Measurements from ENCODE around the gene USH1C.

Gene USH1C

GRCh38 chr11:17548444-17548843 is 4.2 kb upstream of the USH1C start:
- no peak for DNase-seq

GRCh38 chr11:17547932-17548331 is 3.7 kb upstream of the USH1C start:
- no peak for DNase-seq

GRCh38 chr11:17547051-17547577 is 2.9 kb upstream of the USH1C start, which contains the start of gene OTOG:
Gene OTOG (plus strand): TSS chr11:17547259. CDS start chr11:17547373, 114 bp downstream.
- DNase-seq = peak; percentile 54

- DNase-seq = no peak
Observed at GRCh38 chr11:17546240-17546639, 2.0 kb upstream of the USH1C start.

GRCh38 chr11:17543574-17544180 is 539 bp downstream of the USH1C start:
- peak; percentile 53 for DNase-seq

GRCh38 chr11:17543041-17543440 is 1.2 kb downstream of the USH1C start:
- DNase-seq = no peak

- no peak for DNase-seq
Observed at GRCh38 chr11:17542249-17542648, 2.0 kb downstream of the USH1C start.

- DNase-seq = no peak
Observed at GRCh38 chr11:17541330-17541885, 2.8 kb downstream of the USH1C start.

GRCh38 chr11:17540807-17541206 is 3.4 kb downstream of the USH1C start:
- no peak for DNase-seq

GRCh38 chr11:17538731-17539130 is 5.5 kb downstream of the USH1C start:
- no peak for DNase-seq

- DNase-seq = no peak
Observed at GRCh38 chr11:17538054-17538453, 6.2 kb downstream of the USH1C start.

- no peak for DNase-seq
Observed at GRCh38 chr11:17537261-17537660, 7.0 kb downstream of the USH1C start.

GRCh38 chr11:17535488-17535887 is 8.7 kb downstream of the USH1C start:
- no peak for DNase-seq

- DNase-seq = no peak
Observed at GRCh38 chr11:17533778-17534415, 10.3 kb downstream of the USH1C start.

GRCh38 chr11:17533341-17533740 is 10.9 kb downstream of the USH1C start:
- DNase-seq = no peak

GRCh38 chr11:17532784-17533183 is 11.4 kb downstream of the USH1C start:
- DNase-seq = no peak

GRCh38 chr11:17531636-17532113 is 12.5 kb downstream of the USH1C start:
- no peak for DNase-seq

GRCh38 chr11:17531071-17531600 is 13.1 kb downstream of the USH1C start:
- DNase-seq = no peak

- peak; percentile 31 for DNase-seq
Observed at GRCh38 chr11:17529844-17530185, 14.4 kb downstream of the USH1C start.

GRCh38 chr11:17528906-17529843 is 15.0 kb downstream of the USH1C start:
- no peak for DNase-seq

GRCh38 chr11:17528181-17528691 is 16.0 kb downstream of the USH1C start:
- DNase-seq = no peak

- no peak for DNase-seq
Observed at GRCh38 chr11:17527628-17527995, 16.6 kb downstream of the USH1C start.
